Measurements from ENCODE around the gene RNU7-1. TPM values are rescaled to one million over a fixed set of nuclear protein-coding genes. Genes with fewer than 3 reads are reported as not detected.
A peak's percentile ranks its signal among the peaks of the same experiment; 100 is the strongest.

The RNU7-1 gene
- total RNA-seq, 1 donor: not detected

- H3K4me3 ChIP-seq (ENCODE audit: insufficient read depth, low read length): peak overlapping the region; percentile 85
- H3K27ac ChIP-seq (ENCODE audit: low read depth, low read length): peak overlapping the region; percentile 90
- peak overlapping the region; percentile 32 for H2AFZ ChIP-seq (ENCODE audit: low read length)
Measured at GRCh38 chr12:6925239-6925539, 18.4 kb upstream of the RNU7-1 start.

GRCh38 chr12:6925540-6926279 is 17.9 kb upstream of the RNU7-1 start:
- H3K27me3 ChIP-seq (ENCODE audit: insufficient read depth, low read length): no peaks in the 10 kb centered on the region
- H3K79me2 ChIP-seq (ENCODE audit: insufficient read depth, low read length): peaks cover 35% of the 10 kb centered on the region
- no peaks in the 10 kb centered on the region for H3K9me3 ChIP-seq (ENCODE audit: low read depth, low read length)
- DNase-seq (ENCODE audit: insufficient read length, low spot score, missing footprints): peak; percentile 95
- H3K4me1 ChIP-seq (ENCODE audit: insufficient read depth, low read length): peaks cover 45% of the 10 kb centered on the region
- peaks cover 15% of the 10 kb centered on the region for H4K20me1 ChIP-seq (ENCODE audit: insufficient read depth, low read length)
- peaks cover 20% of the 10 kb centered on the region for H3K36me3 ChIP-seq (ENCODE audit: insufficient read depth, low read length)
- H3K4me3 ChIP-seq (ENCODE audit: insufficient read depth, low read length): peak overlapping the region; percentile 85
- peak overlapping the region; percentile 32 for H2AFZ ChIP-seq (ENCODE audit: low read length)
- peak overlapping the region; percentile 90 for H3K27ac ChIP-seq (ENCODE audit: low read depth, low read length)
- TF ChIP-seq CTCF (IDR thresholded peaks at IDR 0.05; ENCODE audit: extremely low read depth, low read depth, low read length): no peak
- H3K4me2 ChIP-seq (ENCODE audit: insufficient read depth, low read length): peak overlapping the region; percentile 96

More at GRCh38 chr12:6925239-6925539, 18.4 kb upstream of the RNU7-1 start:
- Histone ChIP-seq H3K4me1 (ENCODE audit: insufficient read depth, low read length) (peaks cover 43% of the 10 kb centered on the region), H3K4me2 (ENCODE audit: insufficient read depth, low read length) (peak overlapping the region; percentile 96), H3K9me3 (ENCODE audit: low read depth, low read length) (no peaks in the 10 kb centered on the region), H3K27me3 (ENCODE audit: insufficient read depth, low read length) (no peaks in the 10 kb centered on the region), H3K36me3 (ENCODE audit: insufficient read depth, low read length) (peaks cover 20% of the 10 kb centered on the region), H3K79me2 (ENCODE audit: insufficient read depth, low read length) (peaks cover 32% of the 10 kb centered on the region), H4K20me1 (ENCODE audit: insufficient read depth, low read length) (peaks cover 14% of the 10 kb centered on the region)
- TF ChIP-seq CTCF (IDR thresholded peaks at IDR 0.05; ENCODE audit: extremely low read depth, low read depth, low read length): no peak
- no peak for DNase-seq (ENCODE audit: insufficient read length, low spot score, missing footprints)

GRCh38 chr12:6927379-6928021 is 16.1 kb upstream of the RNU7-1 start, which contains the start of gene ATN1:
Gene ATN1 (plus strand): TSS chr12:6927959. CDS start chr12:6934002, 6,043 bp downstream.
- Histone ChIP-seq H3K9me3 (ENCODE audit: low read depth, low read length) (no peaks in the 10 kb centered on the region), H3K27ac (ENCODE audit: low read depth, low read length) (peak within 1 kb of the TSS; percentile 90), H3K4me1 (ENCODE audit: insufficient read depth, low read length) (peaks cover 55% of the 10 kb centered on the region), H3K79me2 (ENCODE audit: insufficient read depth, low read length) (peaks cover 51% of the 10 kb centered on the region), H3K27me3 (ENCODE audit: insufficient read depth, low read length) (no peaks in the 10 kb centered on the region), H3K4me3 (ENCODE audit: insufficient read depth, low read length) (peak within 1 kb of the TSS; percentile 89), H3K36me3 (ENCODE audit: insufficient read depth, low read length) (peaks cover 10% of the 10 kb centered on the region), H2AFZ (ENCODE audit: low read length) (peak within 1 kb of the TSS; percentile 70), H4K20me1 (ENCODE audit: insufficient read depth, low read length) (peaks cover 24% of the 10 kb centered on the region), H3K4me2 (ENCODE audit: insufficient read depth, low read length) (peak within 1 kb of the TSS; percentile 96)
- peak; percentile 97 for DNase-seq (ENCODE audit: insufficient read length, low spot score, missing footprints)
- no peak for TF ChIP-seq CTCF (IDR thresholded peaks at IDR 0.05; ENCODE audit: extremely low read depth, low read depth, low read length)

Measured in osteoblast (primary cell).